ENCODE results near the gene RXRB.

DNA sequence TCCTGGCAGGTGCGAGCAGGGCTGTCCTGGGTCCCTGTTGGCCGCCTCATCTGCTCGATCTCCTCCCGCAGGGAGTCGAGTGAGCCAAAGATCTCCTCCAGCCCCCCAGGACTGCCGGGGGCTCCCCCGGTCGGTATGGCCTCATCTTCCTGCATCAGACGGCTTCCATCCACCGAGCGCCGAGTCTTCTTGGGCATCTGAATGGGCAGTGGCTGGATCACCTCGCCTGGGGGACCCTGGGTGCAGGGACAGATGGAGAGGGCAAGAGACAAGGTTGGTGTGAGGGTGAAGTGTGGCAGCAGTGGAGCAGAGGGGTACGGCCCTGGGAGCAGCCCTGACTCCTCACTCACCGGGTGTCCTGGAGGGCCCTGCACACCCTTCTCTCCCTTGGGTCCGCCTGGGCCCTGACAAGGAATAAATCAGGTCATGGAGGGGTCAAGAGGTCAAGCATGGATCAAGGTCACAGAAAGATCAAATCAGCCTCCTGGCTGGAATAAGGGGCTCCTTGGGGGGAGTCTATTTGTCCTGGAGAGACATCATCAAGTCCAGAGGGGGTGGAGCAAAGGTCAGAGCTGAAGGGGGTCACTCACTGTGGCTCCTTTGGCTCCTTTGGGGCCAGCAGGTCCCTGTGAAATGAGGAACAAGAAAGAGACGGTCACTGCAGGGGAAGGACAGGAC is 34.7 kb downstream of the RXRB start:
- TF ChIP-seq, protein P1, sequence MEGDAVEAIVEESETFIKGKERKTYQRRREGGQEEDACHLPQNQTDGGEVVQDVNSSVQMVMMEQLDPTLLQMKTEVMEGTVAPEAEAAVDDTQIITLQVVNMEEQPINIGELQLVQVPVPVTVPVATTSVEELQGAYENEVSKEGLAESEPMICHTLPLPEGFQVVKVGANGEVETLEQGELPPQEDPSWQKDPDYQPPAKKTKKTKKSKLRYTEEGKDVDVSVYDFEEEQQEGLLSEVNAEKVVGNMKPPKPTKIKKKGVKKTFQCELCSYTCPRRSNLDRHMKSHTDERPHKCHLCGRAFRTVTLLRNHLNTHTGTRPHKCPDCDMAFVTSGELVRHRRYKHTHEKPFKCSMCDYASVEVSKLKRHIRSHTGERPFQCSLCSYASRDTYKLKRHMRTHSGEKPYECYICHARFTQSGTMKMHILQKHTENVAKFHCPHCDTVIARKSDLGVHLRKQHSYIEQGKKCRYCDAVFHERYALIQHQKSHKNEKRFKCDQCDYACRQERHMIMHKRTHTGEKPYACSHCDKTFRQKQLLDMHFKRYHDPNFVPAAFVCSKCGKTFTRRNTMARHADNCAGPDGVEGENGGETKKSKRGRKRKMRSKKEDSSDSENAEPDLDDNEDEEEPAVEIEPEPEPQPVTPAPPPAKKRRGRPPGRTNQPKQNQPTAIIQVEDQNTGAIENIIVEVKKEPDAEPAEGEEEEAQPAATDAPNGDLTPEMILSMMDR (optimal IDR thresholded peaks at IDR 0.05 in 1 of 3, IDR thresholded peaks at IDR 0.05 in 1 of 3, conservative IDR thresholded peaks at IDR 0.05 in 1 of 3; ENCODE audit: extremely low read depth in 1 of 3, insufficient read depth in 2 of 3, low read length in 3 of 3): no peak
- TF ChIP-seq EZH2 (IDR thresholded peaks at IDR 0.05; ENCODE audit: low read length): no peak

Data from keratinocyte (primary cell).